ENCODE results near the gene GFY. TPM values are rescaled to one million over a fixed set of nuclear protein-coding genes. Genes with fewer than 3 reads are reported as not detected.

GFY gene
- total and polyA plus RNA-seq, 9 of the 15 experiments (the other 6 are each of a cell fraction or from before 2014, with no cell fraction given): 0.06 to 0.40 (median 0.19) TPM; not detected in 3

DNA sequence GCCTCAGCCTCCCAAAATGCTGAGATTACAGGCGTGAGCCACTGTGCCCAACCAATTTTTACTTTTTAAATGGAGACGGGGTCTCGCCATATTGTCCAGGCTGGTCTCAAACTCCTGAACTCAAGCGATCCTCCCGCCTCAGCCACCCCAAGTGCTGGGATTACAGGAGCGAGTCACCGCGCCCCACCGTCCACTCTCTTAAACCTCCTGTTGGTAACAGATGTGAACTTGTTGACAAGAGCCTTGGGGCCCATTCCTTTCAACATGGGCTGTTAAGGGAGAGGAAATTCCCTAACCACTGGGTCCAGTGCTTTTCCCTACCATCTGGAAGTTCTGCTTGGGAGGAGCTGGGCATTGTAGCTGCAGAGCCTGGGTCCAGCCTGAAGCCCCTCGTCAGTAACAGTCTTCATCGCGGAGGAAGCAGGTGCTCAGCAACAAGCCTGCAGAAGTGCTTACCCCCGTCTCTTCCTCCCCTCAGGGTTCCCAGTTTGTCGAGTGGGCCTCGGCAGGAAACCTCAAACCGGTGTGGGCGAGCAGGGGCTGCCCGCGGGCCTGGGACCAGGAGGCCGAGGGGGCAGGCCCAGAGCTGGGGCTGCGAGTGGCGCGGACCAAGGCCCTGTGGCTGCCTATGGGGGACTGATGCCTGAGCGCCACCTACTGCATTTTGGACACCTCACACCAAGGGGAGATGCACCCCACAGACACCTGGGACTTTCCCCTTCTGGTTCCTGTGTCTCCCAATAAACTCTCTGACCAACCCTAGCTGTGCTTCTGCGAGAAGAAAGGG, 44.8 kb downstream of the GFY start (continued):
- TF ChIP-seq, protein P1, sequence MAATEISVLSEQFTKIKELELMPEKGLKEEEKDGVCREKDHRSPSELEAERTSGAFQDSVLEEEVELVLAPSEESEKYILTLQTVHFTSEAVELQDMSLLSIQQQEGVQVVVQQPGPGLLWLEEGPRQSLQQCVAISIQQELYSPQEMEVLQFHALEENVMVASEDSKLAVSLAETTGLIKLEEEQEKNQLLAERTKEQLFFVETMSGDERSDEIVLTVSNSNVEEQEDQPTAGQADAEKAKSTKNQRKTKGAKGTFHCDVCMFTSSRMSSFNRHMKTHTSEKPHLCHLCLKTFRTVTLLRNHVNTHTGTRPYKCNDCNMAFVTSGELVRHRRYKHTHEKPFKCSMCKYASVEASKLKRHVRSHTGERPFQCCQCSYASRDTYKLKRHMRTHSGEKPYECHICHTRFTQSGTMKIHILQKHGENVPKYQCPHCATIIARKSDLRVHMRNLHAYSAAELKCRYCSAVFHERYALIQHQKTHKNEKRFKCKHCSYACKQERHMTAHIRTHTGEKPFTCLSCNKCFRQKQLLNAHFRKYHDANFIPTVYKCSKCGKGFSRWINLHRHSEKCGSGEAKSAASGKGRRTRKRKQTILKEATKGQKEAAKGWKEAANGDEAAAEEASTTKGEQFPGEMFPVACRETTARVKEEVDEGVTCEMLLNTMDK (IDR thresholded peaks at IDR 0.05; ENCODE audit: borderline replicate concordance, insufficient read depth, low read depth, low read length, poor library complexity, severe bottlenecking): peak; percentile 2
- TF ChIP-seq MCM3 (IDR thresholded peaks at IDR 0.05) (no peak), PTBP1 (IDR thresholded peaks at IDR 0.05; ENCODE audit: low read depth, low read length) (0 out of 2 replicates have a peak, but pooled peaks have one; percentile 61), CREM (IDR thresholded peaks at IDR 0.05; ENCODE audit: low read depth) (0 out of 2 replicates have a peak, but pooled peaks have one; percentile 15), RBM25 (IDR thresholded peaks at IDR 0.05; ENCODE audit: low read depth, low read length, severe bottlenecking) (peak; percentile 94), KDM1A (IDR thresholded peaks at IDR 0.05) (peak in 1 of 2 experiments; percentile 21; a peak in 1 of 4 replicates), SMC3 (conservative IDR thresholded peaks at IDR 0.05; ENCODE audit: insufficient read depth, low read depth, low read length) (peak; percentile 34; the same call in 1 of the 2 replicates), NBN (IDR thresholded peaks at IDR 0.05; ENCODE audit: low read depth) (no peak), SIN3A (IDR thresholded peaks at IDR 0.05; ENCODE audit: borderline replicate concordance in 2 of 2, control insufficient read depth in 1 of 2, low read depth in 2 of 2, low read length in 2 of 2) (no peak), RBFOX2 (IDR thresholded peaks at IDR 0.05; ENCODE audit: low read depth, low read length) (no peak), FOXA3 (CRISPR knock-in tag; conservative IDR thresholded peaks at IDR 0.05 in 1 of 2, IDR thresholded peaks at IDR 0.05 in 1 of 2) (peak in 1 of 2 experiments; percentile 37; a peak in 1 of 4 replicates), ARID3A (IDR thresholded peaks at IDR 0.05; ENCODE audit: borderline replicate concordance, low read depth, low read length) (no peak), SMARCA5 (IDR thresholded peaks at IDR 0.05) (peak; percentile 80)
- TF ChIP-seq, protein P2, sequence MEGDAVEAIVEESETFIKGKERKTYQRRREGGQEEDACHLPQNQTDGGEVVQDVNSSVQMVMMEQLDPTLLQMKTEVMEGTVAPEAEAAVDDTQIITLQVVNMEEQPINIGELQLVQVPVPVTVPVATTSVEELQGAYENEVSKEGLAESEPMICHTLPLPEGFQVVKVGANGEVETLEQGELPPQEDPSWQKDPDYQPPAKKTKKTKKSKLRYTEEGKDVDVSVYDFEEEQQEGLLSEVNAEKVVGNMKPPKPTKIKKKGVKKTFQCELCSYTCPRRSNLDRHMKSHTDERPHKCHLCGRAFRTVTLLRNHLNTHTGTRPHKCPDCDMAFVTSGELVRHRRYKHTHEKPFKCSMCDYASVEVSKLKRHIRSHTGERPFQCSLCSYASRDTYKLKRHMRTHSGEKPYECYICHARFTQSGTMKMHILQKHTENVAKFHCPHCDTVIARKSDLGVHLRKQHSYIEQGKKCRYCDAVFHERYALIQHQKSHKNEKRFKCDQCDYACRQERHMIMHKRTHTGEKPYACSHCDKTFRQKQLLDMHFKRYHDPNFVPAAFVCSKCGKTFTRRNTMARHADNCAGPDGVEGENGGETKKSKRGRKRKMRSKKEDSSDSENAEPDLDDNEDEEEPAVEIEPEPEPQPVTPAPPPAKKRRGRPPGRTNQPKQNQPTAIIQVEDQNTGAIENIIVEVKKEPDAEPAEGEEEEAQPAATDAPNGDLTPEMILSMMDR (IDR thresholded peaks at IDR 0.05 in 2 of 3, conservative IDR thresholded peaks at IDR 0.05 in 1 of 3; ENCODE audit: insufficient read depth in 2 of 3, low read depth in 1 of 3, low read length in 3 of 3): peak; percentile 60 to 69 (median 61)
